Measurements from ENCODE around the gene RSPH10B.
"Not testable (repeated sequence)": the region's sequence is repeated elsewhere in the genome, so short reads cannot be mapped to it uniquely, and the experiment has no call there.

Gene RSPH10B

GRCh38 chr7:5926263-5926870 lies 44.1 kb downstream of the RSPH10B start:
- DNase-seq = not testable (repeated sequence)

GRCh38 chr7:5924630-5925029 lies 45.9 kb downstream of the RSPH10B start:
- not testable (repeated sequence) for DNase-seq

GRCh38 chr7:5924180-5924579 lies 46.3 kb downstream of the RSPH10B start:
- not testable (repeated sequence) for DNase-seq

GRCh38 chr7:5916529-5916928 lies 54.0 kb downstream of the RSPH10B start:
- not testable (repeated sequence) for DNase-seq

GRCh38 chr7:5908835-5909234 lies 61.7 kb downstream of the RSPH10B start:
- DNase-seq = not testable (repeated sequence)

GRCh38 chr7:5904726-5905125 lies 65.8 kb downstream of the RSPH10B start:
- not testable (repeated sequence) for DNase-seq

DNA sequence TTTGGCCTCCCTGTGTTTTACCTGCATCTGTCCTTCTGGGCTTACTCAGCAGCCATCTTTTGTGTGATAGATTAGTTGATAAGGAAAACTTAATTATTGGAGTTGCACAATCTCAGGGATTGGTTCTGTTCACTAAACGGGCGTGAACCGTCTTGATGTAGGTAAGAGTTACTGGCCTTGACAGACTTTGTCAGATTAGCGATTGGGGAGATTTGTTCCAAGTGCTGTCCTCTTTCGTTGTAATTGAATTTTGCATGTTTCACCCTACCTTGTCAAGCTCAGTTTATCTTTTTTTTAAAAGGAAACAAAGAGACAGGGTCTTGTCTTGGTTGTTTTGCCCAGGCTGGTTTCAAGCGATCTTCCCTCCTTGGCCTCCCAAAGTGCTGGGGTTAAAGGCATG lies 67.5 kb downstream of the RSPH10B start:
- not testable (repeated sequence) for DNase-seq

DNA sequence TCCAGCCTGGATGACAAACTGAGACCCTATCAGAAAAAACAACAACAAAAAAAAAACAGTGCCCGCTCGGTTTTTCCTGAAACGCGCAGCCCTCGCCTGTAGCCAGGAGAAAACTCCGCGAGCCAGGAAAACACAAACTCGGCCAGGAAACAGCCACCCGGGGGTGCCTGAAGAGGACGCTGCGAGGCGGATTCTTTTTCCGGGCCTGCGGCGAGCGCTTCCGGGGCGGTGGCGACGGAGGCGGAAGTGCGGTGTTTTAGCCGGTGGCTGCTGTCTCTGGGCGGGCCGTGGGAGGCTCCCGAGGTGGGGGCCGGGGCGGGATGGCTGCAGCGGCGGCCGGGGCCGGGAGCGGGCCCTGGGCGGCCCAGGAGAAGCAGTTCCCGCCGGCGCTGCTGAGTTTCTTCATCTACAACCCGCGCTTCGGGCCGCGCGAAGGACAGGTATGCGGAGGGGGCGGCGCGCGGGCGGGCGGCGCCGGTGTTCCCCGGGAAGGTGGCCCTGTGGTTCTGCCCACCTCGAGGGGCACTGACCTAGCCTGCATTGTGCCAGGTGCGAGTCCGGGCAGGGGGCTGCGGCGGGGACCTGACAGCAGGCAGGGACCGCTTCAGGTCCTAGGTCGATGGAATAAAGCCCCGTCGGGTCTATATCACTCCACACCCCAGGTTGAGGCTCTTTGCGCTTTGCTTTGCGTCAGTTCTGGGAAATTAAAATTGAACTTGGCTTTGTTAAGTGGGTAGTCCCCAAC lies 71.8 kb downstream of the RSPH10B start, which contains the start of gene CCZ1:
TSS of gene CCZ1 (plus strand) at position 254 of the 745 bp plus-strand sequence. CDS start at position 321, 67 bp downstream.
- DNase-seq = peak; percentile 49

GRCh38 chr7:5897369-5897919 lies 73.0 kb downstream of the RSPH10B start:
- not testable (repeated sequence) for DNase-seq

DNA sequence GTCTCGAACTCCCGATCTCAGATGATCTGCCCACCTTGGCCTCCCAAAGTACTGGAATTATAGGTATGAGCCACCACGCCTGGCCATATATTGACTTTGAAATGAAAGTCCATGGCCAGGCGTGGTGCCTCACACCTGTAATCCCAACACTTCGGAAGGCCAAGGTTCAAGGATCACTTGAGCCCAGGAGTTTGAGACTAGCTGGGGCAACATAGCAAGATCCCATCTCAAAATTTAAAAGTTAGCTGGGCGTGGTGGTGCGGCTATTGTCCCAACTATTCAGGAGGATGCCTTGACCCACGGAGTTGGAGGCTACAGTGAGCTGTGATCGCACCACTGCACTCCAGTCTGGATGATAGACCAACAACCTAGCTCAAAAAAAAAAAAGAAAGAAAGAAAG lies 78.0 kb downstream of the RSPH10B start:
- DNase-seq = no peak

DNA sequence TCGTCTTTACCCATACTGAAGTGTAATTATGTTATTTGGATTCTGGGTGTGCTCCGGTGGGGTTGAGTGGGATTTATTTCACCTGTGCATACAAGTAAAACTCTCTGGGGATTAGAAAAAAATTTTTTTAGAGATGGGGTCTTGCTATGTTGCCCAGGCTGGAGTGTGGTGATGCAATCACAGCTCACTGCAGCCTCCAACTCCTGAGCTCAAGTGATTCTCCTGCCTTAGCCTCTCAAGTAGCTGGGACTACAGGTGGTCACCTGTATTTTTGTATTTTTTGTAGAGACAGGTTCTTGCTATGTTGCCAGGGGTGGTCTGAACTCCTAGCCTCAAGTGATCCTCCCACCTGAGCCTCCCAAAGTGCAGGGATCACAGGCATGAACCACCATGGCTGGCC lies 80.2 kb downstream of the RSPH10B start:
- DNase-seq = not testable (repeated sequence)

DNA sequence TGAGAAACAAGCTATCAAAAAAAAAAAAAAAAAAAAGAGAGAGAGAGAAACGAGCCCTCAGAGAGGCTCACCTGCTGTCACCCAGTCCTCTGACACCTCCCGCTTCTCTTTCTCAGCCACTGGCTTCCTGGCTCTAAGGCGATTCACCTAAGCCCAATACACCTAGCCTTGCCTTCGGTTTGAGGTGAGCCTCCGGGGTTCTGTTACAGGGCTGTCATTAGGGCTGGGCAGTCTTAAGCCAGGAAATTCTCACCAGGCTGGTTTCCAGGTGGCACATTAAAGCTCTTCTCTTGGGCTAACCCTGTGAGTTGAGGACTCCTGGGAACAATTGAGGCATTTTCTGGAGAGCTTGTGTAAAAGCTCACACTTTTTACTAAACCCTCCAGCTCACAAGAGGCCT lies 82.5 kb downstream of the RSPH10B start:
- not testable (repeated sequence) for DNase-seq

DNA sequence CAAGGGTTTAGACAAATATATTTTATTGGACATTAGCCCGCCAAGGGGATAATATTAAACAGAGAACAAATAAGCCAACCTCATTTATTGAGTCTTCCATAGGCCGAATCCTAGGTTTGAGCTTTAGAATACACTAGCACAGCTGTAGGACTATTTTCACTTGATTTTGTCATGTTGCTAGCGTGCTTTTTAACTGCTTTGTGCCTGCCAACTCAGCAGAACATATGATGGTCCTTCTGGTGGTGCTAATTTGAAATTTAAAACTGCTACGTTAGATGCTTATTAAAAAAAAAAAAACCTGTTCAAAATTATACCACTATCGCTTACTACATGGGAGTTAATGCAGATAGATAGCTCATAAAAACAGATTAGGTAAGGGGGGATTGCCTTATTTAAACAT lies 86.1 kb downstream of the RSPH10B start:
- not testable (repeated sequence) for DNase-seq

DNA sequence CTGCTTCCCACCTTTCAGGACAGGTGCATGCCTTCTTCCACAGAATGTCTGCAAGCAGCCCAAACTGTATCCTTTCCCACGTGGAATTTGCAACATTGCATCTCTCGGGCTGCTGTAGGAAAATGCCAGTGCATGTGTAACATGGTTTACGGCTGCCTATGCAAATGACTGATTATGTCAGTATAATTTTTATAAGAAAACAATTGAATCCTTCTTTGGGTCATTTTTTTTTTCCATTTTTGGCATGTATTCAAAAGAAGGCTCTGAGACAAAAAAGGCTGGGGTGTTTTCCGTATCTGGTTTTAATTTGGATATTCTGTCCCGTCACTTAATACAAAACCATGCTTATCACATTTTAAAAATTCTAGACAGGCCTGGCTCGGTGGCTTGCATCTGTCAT lies 90.4 kb downstream of the RSPH10B start:
- not testable (repeated sequence) for DNase-seq

DNA sequence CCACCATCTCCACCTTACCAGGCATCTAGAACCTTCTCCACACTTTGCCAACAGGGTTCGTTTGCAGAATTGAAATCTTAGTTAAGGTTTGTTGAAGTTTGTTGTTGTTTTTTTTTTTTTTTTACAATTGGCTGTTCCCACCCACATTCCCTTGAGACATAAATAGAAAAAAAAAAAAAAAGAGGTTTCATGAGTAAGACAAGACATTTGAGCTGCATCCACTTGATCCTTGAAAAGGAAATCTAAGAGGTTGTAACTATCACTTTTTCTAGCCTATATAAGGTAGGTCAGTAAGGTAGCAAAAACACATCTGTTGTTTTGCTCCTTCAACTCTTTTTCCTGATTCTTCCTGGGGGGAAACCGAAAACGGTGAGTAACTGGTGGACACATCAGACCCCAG lies 90.9 kb downstream of the RSPH10B start:
- not testable (repeated sequence) for DNase-seq
